GM21447 (cell line): ENCODE results near the gene HAPSTR1.

Experiments used
- ATAC-seq: cut with Tn5 transposase; IDR thresholded peaks from one replicate; pipeline ENCODE4 v1.9.1; 2021; ENCODE audit not compliant: unreplicated experiment

The HAPSTR1 gene

DNA sequence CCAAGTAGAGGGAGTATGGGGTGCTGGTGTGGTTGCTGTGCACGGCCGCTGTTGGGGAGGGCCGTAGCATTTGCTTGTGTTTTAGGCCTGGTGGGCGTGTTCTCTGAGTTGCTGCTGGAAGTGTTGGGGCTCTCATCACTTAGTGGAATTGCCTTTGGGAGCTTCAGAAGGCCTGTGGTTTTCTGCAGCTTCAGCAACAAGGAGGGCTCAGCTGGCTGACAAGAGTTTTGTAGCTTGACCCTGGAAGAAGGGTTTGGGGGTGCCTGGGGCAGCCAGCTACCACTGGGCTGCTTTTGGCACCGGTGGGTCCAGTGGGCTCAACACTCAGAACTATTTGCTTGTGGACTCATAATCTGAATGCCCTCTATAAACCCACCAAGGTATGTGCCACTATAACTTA is 30.9 kb downstream of the HAPSTR1 start:
- no peak for ATAC-seq

DNA sequence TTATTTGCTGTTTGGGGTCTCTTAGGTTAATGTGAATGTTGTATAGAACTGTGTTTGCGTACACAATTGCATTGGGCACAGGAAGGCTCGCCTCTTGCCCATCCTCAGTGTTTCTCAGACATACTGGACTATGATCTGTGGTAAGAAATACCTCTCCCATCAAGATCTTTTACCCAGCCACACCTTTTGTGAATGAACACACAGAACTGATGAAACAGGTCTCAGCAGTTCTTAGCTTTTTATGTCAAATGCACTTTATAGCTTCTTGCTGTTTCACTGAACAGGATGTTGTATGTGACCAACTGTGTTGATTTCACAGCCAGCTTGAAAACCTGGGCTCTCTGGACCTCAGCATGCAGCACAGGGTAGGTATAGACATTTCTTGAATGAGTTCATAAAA is 31.5 kb downstream of the HAPSTR1 start:
- no peak for ATAC-seq

DNA sequence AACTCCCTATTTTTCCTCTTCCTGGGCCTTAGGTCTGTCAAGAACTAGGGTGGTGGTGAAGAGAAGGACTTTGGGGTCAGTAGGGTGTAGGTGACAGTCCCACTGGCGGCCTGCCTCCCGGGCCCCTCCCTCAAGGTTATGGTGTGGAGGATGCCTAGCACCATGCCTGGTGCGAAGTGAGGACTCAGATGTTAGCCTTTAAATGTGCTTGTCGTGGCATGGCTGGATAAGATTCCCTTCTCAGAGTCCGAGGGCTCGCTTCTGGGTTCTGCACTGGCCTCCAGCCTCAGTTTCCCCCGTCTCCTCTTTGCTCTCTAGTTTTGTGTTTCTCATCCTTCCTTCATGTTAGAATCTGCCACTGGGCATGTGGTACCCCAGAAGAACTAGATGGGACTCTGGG is 32.0 kb downstream of the HAPSTR1 start:
- no peak for ATAC-seq

DNA sequence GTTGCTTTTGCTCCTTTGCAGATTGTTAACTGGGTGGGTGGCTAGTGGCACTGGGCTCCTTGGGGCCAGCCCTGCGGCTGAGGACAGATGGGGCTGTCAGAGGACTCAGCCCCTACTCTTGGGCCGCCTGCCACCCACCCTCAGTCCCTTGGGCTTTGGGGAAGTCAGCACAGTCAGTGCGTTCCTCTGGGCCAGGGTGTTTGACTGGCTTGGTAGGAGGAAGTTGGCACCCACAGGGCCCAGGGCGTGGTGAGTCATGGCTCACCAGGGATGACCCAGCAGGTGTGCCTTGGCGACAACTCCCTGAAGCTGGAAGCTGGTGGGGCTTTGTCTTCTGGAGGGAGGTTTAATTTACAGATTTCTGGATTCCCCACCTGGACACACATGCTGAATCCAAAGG is 32.4 kb downstream of the HAPSTR1 start:
- peak; percentile 32 for ATAC-seq

DNA sequence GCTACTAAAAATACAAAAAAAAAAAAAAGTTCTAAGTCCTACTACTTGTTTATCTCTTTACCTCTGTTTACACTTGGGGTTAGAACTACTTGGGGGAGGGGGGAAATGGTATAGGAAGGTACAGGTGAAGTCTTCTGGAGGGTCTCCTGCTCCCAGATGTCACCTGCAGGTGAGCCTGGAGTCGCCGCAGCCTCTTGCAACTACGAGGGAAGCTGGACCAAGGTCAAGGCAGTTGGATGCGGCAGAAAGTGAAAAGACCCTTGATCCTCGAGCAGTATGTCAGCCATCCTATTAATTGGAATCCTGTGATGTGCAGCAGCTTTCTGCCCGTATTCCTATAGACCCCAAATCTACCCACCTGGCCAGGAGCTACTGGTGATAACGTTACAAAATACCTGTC is 33.0 kb downstream of the HAPSTR1 start:
- ATAC-seq = no peak

DNA sequence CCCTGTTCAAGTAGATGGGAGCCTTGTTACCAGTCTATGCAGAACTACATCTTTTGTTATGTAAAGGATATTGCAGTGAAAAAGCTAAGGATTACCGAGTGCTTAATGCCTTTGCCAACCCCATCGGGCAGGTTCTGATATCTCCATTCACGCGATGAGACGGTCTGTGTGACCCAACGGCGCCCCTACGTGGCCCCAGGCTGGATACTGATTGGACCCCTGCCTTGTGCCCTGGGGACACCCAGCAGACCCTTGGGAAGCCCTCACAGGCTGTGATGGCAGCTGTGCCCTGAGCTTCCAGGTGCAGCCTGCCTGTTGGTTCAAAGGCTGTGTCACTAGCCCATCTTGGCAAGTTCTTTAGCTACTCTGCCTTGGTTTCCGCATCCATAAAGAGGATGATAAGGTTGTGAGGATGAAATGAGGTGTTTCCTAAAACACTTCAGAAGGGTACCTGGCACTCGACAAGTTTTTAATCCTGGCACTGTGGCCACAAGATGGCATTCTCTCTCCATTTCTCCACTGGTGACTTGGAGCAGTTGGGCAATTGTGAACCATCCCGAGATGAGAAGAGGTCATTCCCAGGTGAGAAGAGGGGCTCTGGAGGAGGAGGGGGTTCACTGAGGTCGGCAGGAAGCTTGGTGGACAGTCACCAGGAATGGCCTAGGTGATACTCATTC is 33.6 kb downstream of the HAPSTR1 start:
- no peak for ATAC-seq

DNA sequence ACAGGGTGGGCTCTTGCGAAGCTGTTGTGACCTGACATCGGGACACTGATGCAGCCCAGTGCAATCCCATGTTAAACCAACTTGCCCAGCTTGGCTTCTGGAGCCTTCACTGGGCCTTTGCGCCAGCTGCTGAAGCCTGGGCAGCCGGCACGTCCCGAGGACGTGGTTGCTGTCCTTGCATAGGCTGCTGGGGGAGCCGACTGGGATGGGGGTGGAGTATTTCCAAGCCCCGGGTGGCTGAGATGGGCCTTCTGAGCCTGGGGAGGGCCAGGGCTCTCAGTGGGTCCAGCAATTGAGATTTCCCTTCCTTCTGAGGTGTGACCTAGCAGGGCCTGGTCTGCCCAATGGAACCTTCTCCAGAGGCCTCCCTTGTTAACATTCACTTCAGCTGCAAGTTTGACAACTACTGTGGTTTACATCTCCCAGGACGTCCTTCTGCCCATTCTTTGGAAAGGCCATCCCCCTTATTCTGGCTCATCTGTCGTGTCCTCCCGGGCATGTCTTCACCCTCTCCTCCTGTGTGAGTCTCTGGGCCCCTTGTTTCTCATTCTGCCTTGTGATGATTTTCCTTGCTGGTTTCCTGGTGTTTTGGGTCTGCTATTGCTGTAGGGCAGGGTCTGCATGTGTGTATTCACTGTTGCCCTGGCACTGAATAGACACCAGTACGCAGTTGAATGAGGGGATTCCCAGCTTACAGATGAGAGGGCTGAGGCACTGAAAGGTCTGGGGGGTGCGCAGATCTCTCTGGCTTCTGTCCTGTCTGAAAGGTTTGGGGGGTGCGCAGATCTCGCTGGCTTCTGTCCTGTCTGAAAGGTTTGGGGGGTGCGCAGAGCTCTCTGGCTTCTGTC is 34.4 kb downstream of the HAPSTR1 start:
- ATAC-seq = no peak

DNA sequence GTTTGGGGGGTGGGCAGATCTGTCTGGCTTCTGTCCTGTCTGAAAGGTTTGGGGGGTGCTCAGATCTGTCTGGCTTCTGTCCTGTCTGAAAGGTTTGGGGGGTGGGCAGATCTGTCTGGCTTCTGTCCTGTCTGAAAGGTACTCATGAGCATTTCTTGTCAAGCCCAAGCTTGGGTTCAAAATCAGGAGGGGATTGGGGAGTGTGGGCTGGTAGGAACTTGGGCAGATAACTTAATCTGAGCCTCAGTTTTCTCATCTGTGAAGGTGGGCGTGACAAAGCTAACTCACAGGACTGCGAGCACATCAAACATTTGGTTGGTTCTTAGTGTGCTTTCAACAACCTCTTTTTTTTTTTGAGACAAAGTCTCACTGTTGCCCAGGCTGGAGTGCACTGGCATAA is 35.2 kb downstream of the HAPSTR1 start:
- ATAC-seq = no peak

DNA sequence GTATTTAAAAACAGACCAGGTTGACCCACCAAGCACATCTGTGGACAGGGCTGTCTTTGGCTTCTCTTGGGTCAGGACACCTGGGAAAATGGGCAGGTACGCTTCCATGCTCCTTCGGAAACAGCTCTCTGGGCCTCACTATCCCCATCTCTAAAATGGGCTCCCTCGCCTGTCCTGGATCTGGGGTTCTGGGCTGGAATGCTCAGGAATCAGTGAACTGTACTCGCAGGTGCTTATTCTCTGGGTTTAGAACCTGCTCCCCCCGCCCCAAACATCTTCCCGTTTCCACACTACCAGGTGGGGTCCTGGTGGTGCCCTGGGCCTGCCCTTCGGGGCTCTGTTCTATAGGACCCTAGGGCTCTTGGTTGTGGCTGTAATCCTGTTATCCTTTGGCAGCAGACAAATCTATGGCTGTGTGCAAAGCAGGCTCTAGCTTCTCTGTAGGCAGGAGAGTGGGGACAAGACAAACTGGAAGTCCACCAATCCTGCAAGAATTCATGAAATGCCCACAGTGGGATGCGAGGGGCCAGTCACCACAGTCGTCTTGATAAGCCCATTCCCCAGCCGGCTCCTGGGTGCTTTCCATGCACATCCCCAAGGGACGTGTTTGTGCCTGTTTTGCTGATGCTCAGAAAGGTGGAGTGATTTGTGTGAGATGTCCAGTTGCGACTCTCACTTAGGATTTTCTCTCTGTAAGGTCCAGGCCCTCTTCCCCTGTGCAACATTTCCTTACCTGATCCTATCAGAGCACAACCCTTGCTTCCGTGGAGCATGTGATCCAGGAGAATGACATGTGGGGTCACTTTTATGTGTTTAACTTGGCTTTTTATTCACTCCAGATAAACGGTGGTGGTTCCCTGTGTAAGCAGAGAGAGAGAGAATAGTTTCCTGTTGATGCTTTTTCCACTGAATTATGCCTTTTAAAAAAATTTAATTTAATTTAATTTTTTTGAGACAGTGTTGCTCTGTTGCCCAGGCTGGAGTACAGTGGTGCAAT is 37.2 kb downstream of the HAPSTR1 start:
- no peak for ATAC-seq

DNA sequence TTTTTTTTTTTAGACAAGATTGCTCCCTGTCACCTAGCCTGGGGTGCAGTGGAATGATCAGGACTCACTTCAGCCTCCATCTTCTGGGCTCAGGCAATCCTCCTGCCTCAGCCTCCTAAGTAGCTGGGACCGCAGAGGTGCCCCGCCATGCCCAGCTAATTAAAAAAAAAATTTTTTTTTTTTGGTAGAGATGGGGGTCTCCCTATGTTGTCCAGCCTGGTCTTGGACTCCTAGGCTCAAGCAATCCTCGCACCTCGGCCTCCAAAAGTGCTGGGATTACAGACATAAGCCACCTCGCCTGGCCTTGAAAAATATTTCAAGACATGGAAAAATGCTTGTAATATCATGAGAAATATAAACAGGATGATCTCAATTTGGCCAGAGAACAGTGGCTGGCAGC is 42.9 kb downstream of the HAPSTR1 start:
- ATAC-seq = no peak

DNA sequence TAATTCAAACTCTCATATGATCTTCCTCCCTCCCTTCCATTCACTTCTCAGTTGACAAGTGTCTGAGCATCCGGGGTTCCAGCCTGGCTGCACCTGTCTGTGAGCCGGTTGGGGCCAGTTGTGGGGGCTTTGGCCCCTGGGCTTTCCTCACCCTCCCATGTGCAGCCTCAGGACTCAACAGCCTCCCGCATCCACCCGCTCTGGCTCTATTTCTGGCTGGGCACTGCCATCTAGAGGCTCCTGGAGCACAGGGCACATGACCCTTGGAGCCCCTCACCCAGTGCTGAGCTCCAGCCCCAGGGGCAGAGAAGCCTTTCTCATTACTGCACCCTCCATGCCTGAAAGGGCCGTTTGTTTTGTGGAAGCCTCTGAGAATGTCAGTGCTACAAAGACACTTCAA is 43.3 kb downstream of the HAPSTR1 start:
- ATAC-seq = peak; percentile 49

DNA sequence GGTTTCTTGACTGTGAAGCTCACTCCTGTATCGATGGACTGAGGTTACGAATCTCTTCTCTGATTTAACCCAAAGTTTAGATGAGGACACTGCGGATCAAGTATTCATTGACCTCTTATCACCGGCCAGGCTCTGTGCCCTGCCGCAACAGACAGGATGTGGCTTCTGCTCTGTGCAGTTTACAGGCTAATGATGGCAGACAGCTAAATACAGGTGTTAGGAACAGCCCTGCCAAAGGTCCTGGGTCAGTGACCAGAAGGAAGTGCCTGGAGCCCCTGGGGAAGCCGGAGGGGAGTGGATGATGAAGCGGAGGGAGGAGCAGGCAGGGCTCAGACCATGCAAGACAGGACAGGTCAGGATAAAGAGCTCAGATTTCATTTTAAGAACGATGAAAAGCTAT is 44.4 kb downstream of the HAPSTR1 start:
- peak; percentile 73 for ATAC-seq

DNA sequence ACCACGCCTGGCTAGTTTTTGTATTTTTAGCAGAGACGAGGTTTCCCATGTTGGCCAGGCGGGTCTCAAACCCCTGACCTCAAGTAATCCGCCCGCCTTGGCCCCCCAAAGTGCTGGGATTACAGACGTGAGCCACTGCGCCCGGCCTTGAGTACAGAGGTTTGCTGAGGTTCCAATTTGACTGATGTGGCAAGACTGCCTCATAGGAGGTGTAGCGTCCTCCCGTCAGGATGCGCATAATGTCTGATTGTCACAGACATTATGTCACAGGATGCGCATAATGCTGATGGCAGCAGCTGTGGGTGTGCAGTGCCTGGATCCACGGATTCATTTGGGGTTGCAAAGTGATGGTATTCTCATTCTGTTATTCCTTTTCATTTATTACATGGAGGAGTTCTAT is 45.2 kb downstream of the HAPSTR1 start:
- no peak for ATAC-seq

DNA sequence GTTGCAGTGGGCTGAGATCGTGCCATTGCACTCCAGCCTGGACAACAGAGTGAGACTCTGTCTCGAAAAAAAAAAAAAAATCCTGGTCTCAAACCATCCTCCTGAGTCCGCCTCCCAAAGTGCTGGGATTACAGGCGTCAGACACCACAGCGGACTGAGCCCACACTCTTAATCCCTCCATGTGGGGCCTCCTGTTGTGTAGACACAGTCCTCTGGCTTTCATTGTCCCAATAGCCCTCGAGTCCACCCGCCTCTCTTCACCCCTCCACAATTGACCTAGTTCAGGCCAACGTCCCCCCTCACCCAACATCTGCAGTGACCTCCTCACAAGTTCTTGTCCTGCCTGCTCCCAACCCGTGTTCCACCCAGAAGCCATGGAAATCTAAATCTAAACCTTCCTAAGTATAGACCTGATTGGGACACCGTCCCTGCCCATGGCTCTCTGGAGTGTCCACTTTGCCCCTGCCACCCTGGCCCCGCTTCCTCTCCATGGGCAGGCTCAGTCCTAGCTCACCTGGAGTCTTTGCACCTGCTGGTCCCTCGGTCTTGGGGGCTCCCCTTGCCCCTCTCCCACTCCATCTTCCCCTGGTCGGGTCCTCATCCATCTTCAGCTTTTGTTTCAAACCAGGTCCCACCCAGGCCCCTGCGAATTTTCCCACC is 46.7 kb downstream of the HAPSTR1 start:
- ATAC-seq = no peak

DNA sequence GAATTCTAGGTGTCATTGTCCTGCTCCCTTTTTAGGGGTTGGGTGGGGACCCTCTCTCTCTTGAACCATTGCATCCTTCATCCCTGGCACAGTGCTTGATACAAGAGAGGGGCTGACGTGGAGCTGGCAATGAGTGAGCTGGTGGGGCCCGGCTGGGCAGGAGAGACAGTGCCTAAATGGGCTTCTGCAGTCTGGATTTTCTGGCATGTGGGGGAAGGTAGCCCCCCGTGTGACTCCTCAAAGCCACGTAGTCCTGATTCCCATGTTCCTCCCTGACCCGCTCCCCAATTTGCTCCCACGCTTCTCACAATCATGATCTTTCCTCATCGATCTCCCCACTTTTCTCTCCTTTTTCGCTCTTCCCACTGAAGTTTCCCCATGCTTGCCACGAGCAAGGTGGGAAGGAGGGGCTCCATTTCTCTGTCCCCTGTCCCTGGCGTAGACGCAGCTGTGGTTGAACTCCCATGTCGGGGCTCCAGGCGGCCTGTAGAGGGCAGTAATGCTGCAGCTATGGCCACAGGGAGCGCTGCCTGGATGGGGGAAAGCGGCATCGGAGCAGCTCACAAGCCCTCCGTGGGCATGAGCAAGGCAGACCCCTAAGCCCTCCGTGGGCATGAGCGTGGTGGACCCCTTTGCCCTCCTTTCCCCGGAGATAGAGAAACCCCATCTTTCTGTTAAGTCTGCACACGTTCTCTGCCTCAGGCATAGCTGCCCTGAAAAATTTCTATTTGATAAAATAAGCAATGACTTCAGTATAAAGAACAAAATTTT is 47.5 kb downstream of the HAPSTR1 start:
- ATAC-seq = no peak

DNA sequence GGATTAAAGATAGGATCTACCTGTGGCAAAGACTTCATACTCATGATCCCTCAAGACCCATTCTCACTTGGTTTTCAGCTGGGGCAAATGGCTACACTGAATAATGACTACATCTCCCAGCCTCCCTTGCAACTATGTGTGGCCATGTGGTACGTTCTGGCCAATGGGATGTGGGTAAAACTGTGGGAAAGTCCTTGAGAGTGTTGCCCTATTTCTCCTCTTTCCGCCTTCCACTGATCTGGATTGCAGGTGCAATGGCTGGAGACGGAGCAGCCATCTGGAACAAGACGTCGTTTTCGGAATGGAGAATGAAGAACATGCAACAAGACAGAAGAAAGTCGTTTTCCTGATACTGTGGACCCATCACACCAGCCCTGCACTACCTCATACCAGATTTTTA is 48.5 kb downstream of the HAPSTR1 start:
- no peak for ATAC-seq
